ENCODE results near the gene FSCN2.
A peak's percentile ranks its signal among the peaks of the same experiment; 100 is the strongest.

The FSCN2 gene

DNA sequence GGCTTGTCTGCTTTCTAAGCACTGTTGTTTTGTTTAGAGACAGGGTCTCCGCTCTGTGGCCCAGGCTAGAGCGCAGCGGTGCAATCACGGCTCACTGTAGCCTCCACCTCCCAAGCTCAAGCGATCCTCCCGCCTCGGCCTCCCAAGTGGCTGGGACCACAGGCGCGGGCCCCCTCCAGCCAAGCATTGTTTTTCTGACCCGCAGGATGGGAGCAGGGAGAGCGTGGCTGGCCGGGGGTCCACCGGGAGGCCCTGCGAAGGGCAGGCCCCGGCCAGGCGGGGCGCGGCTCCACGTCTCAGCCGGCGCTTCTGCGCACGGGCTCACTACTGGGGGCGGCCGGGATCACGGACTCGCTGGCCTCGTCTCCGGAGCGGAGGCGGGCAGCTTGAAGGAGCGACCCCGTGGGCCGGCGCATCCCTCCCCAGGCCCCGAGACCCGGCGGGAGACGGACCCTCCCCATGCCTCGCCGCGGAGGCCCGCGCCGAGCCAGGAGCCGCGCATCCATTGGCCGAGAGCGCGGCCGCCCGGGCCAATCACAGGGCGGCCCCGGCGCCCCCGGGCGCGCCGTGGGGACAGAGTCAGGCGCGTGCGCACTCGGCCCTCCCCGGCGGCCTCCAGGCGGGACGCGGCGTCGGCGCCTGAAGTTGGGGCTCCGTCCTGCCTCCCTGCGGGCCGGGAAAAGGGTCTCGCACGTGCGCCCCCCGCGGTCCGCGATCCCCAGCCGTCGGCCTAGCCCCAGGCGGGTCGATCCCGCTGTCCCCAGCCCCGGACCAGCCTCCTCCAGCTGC lies 40.5 kb upstream of the FSCN2 start:
- TF ChIP-seq, protein P1, sequence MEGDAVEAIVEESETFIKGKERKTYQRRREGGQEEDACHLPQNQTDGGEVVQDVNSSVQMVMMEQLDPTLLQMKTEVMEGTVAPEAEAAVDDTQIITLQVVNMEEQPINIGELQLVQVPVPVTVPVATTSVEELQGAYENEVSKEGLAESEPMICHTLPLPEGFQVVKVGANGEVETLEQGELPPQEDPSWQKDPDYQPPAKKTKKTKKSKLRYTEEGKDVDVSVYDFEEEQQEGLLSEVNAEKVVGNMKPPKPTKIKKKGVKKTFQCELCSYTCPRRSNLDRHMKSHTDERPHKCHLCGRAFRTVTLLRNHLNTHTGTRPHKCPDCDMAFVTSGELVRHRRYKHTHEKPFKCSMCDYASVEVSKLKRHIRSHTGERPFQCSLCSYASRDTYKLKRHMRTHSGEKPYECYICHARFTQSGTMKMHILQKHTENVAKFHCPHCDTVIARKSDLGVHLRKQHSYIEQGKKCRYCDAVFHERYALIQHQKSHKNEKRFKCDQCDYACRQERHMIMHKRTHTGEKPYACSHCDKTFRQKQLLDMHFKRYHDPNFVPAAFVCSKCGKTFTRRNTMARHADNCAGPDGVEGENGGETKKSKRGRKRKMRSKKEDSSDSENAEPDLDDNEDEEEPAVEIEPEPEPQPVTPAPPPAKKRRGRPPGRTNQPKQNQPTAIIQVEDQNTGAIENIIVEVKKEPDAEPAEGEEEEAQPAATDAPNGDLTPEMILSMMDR (IDR thresholded peaks at IDR 0.05; ENCODE audit: control insufficient read depth, insufficient read depth, low read depth, low read length, missing control alignments) = no peak
- DNase-seq (ENCODE audit: low read depth) = no peak
- H3K4me3 ChIP-seq (ENCODE audit: control insufficient read depth, low read depth, low read length) = peak overlapping the region; percentile 52

DNA sequence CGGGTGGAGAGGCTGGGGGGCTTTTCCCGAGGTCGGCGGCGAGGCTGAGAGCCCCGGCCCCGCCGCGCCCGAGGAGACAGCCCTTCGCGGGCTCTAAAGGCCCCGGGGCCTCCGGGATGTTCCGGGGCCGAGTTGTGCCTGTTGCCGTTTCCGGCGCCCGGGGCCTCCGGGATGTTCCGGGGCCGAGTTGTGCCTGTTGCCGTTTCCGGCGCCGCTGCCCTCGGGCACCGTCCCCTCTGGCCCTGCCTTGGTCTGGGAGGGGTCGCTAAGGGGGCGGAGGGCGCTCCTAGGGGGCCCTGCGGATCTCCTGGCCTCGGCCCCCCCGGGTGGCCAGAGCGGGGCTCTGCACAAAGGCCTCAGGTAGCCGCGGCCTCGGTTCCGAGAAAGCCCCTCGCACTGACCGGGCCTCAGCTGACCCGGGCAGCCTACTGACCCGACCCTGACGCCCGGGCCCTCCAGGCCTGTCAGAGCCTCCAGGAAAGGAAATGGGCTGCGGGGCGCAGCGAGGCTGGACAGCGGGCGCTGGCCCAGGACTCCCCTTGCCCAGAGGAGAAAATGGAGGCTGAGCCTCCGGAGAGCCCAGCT lies 39.8 kb upstream of the FSCN2 start:
- TF ChIP-seq, protein P1 (IDR thresholded peaks at IDR 0.05; ENCODE audit: control insufficient read depth, insufficient read depth, low read depth, low read length, missing control alignments) = no peak
- no peak for DNase-seq (ENCODE audit: low read depth)
- peak overlapping the region; percentile 52 for H3K4me3 ChIP-seq (ENCODE audit: control insufficient read depth, low read depth, low read length)

DNA sequence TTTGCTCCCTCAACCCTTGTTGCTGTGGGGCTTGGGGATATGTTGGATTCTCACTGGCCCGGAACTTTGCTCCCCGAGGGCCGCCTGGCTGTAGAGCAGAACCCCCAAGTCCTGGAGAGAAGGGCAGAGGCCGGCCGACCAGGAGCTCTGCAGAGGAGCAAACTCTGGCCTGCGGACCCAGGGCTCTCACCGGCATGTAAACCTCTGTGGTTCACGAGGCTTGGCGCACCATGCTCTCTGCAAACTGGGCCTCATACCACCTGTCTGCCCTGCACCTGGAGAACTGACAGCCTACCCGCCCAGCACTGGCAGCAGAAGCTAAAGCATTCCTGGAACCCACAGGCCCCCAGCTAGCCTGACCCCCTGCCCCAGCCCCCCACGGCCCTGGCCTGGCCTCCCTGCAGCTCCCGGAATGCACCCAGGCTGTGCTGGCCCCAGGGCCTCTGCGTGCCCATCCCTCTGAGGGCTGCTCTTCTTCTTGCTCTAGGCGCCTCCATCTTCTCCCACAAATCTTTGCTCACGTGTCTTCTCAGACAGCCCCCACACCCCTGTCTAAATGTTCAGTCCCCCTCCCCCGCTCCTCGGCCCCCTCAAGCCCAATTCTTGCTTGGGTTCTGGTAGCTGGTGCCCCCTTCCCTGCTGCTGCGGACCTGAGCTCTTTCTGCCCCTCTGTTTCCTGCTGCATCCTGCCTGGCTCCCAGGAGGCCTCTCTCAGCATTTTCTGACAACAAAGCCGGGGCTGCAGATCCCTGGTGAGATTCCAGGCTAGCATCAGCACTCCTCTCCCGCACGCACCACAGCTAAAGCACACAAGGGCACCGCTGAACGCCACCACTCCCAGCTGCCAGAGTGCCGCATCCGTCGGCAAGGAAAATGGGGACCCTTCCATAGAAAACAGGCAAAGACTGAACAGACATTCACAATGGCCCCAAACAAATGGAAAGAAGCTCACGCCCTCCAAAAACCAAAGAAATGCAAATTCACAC lies 38.9 kb upstream of the FSCN2 start:
- no peak for DNase-seq (ENCODE audit: low read depth)
- H3K4me3 ChIP-seq (ENCODE audit: control insufficient read depth, low read depth, low read length) = no peak overlapping the region
- TF ChIP-seq, protein P1 (IDR thresholded peaks at IDR 0.05; ENCODE audit: control insufficient read depth, insufficient read depth, low read depth, low read length, missing control alignments) = no peak

DNA sequence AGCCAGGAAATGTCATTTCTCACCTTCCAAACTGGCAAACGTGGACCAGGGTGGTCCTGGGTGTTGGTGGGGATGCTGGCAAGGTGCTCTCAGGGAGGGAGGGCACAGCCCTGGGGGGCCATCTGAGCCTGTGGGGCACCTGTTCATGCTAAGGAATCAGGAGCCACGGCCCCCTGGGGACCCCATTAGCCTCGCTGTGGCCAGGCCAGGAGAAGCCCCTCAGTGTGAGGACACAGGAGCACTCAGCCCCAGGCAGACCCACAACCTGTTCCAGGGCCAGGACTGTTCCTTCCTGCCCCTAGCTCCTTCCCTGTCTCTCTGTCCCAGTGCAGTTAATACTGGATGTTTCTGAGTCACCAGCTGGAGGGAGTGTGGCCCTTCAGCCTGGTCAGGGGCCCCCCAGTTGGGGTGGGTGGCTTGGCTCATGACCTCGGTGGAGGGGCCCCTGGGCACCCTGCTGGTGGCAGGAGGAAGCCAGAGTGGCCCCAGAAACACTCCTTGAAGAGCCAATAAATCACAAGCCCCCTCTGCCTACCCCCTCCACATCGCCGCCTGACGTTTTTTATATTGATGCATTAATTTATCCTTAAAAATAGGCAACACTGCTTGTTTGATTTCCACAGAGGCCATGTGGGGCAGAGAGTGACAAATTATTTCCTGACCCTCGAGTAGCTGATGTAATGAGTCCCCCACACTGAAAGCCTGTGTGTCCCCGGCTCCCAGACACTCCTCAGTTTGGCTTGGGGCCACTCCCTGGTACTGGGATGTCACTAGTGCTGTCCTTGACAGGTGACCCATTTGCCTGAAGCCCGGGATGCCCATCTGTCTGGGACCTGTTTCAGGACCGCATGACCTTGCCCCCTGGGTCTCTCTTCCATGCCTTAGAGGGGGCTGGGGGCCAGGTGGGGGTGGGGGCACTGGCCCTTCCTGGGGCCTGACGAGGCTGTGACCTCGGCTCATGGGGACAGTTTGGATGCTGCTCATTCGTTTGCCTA lies 37.9 kb upstream of the FSCN2 start:
- DNase-seq (ENCODE audit: low read depth) = no peak
- no peak overlapping the region for H3K4me3 ChIP-seq (ENCODE audit: control insufficient read depth, low read depth, low read length)
- TF ChIP-seq, protein P1 (IDR thresholded peaks at IDR 0.05; ENCODE audit: control insufficient read depth, insufficient read depth, low read depth, low read length, missing control alignments) = no peak

DNA sequence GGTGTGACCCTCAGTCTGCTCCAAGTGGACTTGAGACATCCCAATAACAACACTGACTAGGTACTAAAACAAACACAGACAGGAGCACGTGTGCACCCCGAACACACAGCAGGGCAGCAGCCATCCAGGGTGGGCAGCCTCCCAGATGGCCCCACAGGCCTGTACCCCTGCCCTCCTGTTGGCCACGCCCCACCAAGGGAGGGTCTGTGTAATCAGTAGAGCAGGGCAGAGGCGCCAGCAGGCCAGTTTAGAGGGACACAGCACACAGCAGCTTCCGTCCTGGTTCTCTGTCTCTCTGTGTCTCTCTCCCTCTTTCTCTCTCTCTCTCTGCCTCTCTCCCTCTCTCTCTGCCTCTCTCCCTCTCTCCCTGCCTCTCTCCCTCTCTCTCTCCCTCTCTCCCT lies 37.0 kb upstream of the FSCN2 start:
- DNase-seq (ENCODE audit: low read depth) = no peak

More for the DNA sequence above, 37.0 kb upstream of the FSCN2 start:
- TF ChIP-seq, protein P1 (IDR thresholded peaks at IDR 0.05; ENCODE audit: control insufficient read depth, insufficient read depth, low read depth, low read length, missing control alignments) = no peak
- no peak overlapping the region for H3K4me3 ChIP-seq (ENCODE audit: control insufficient read depth, low read depth, low read length)

Measured in AG09309 (cell line).